Measurements from ENCODE around the gene GPM6B.

GRCh38 chrX:13786048-13786447, 30.8 kb downstream of the GPM6B start:
- no peak for TF ChIP-seq CTCF (IDR thresholded peaks at IDR 0.05; ENCODE audit: poor library complexity, severe bottlenecking)
- no peak for TF ChIP-seq POLR2AphosphoS5 (IDR thresholded peaks at IDR 0.05)
- TF ChIP-seq EZH2 (IDR thresholded peaks at IDR 0.05; ENCODE audit: borderline replicate concordance, insufficient read depth, low read length, poor library complexity, severe bottlenecking): no peak
- no peak for TF ChIP-seq MXI1 (conservative IDR thresholded peaks at IDR 0.05; ENCODE audit: poor library complexity, severe bottlenecking)
- TF ChIP-seq RAD21 (conservative IDR thresholded peaks at IDR 0.05): no peak
- TF ChIP-seq REST (IDR thresholded peaks at IDR 0.05; ENCODE audit: borderline replicate concordance): no peak
